Spleen (tissue), 11 donors: ENCODE measurements around the gene KRT12. TPM values are rescaled to one million over a fixed set of nuclear protein-coding genes. Genes with fewer than 3 reads are reported as not detected.

Experiments used
- DNase-seq: peaks from one replicate; pipeline ENCODE4 v3.0.0-alpha.2; 2020
- H3K27ac ChIP-seq, 8 donors: fragments of 200-600 bp; sonication (generic) in 7 of 8; 1 replicate in 4 of 8; 2 replicates in 4 of 8; pipeline versions ENCODE4 v1.5.0 to v1.8.0; 2016 to 2021; ENCODE audit warnings: inconsistent platforms in 4 of 8, mild to moderate bottlenecking in 4 of 8, moderate library complexity in 1 of 8
- H3K27me3 ChIP-seq, 7 donors: fragments of 200-600 bp; sonication (generic) in 6 of 7; replicated peaks in 1 of 7; 1 replicate in 4 of 7; 2 replicates in 3 of 7; pipeline versions ENCODE4 v1.5.0 to v1.8.0; 2016 to 2021; ENCODE audit warnings: inconsistent platforms in 3 of 7, mild to moderate bottlenecking in 1 of 7
- H3K36me3 ChIP-seq, 6 donors: fragments of 200-600 bp; sonication (generic) in 5 of 6; 1 replicate in 4 of 6; 2 replicates in 2 of 6; pipeline versions ENCODE4 v1.5.0 to v1.8.0; 2016 to 2021; ENCODE audit warnings: inconsistent platforms in 2 of 6
- H3K4me1 ChIP-seq, 6 donors: fragments of 200-600 bp; sonication (generic) in 5 of 6; 1 replicate in 3 of 6; 2 replicates in 3 of 6; pipeline versions ENCODE4 v1.5.0 to v1.8.0; 2016 to 2021; ENCODE audit warnings: inconsistent platforms in 3 of 6
- H3K4me3 ChIP-seq, 8 donors: fragments of 200-600 bp; sonication (generic) in 7 of 8; 1 replicate in 4 of 8; 2 replicates in 4 of 8; pipeline versions ENCODE4 v1.5.0 to v1.8.0; 2016 to 2021; ENCODE audit warnings: inconsistent platforms in 4 of 8, mild to moderate bottlenecking in 4 of 8, moderate library complexity in 2 of 8
- H3K9me3 ChIP-seq, 8 donors: fragments of 200-600 bp; sonication (generic) in 7 of 8; 1 replicate in 4 of 8; 2 replicates in 4 of 8; pipeline versions ENCODE4 v1.5.0 to v1.8.0; 2016 to 2021; ENCODE audit warnings: inconsistent platforms in 4 of 8
- CTCF ChIP-seq, 11 experiments: fragments of 200-600 bp in 7 of 11; fragments of 450-650 bp in 4 of 11; sonication (generic) in 4 of 11; IDR thresholded peaks in 8 of 11; conservative IDR thresholded peaks in 3 of 11; 1 replicate in 7 of 11; 2 replicates in 4 of 11; pipeline versions ENCODE4 v1.4.0 to v1.8.0; 2016 to 2021; ENCODE audit warnings: antibody characterized with exemption in 11 of 11, inconsistent platforms in 4 of 11, mild to moderate bottlenecking in 1 of 11
- POLR2A ChIP-seq, 3 donors: fragments of 450-650 bp; IDR thresholded peaks; one replicate each; pipeline ENCODE4 v1.5.1; 2017; ENCODE audit warnings: antibody characterized with exemption in 3 of 3, mild to moderate bottlenecking in 1 of 3
- POLR2AphosphoS5 ChIP-seq, 3 donors: sonication (generic); formaldehyde crosslinking; IDR thresholded peaks; one replicate each; pipeline ENCODE4 v1.5.1; 2017; ENCODE audit warnings: antibody characterized with exemption in 3 of 3
- WGBS, 5 donors: extraction: QIAGEN DNeasy Blood & Tissue Kit in 3 of 5; methylation state at CpG; one replicate each; pipeline versions ENCODE4 v1.1.5 to v1.1.7; 2013 to 2018; 5-methylcytosine and 5-hydroxymethylcytosine counted together
- intact Hi-C: fragments of 100-400 bp; cut with DNase I; formaldehyde crosslinking; loops from one replicate; pipeline ENCODE4 v1.15.0; 2023; ENCODE audit warnings: low total_unique reads
- polyA plus RNA-seq, 3 donors: library from polyadenylated mRNA; stranded (reverse); fragments of 200-250 nt; gene quantifications; one replicate each; pipeline ENCODE4 v1.2.1, GENCODE V29; 2013
- total RNA-seq, 7 donors: library from RNA; depleted of rRNA in 3 of 7; stranded (reverse); fragments of >200 nt in 3 of 7; fragmentation: NEBNext Ultra II Directional in 4 of 7; extraction: Animal tissue kit (Norgen Biotek cat#: 25700) in 4 of 7; gene quantifications; one replicate each; pipeline versions ENCODE4 v1.1.0 to v1.2.1, GENCODE V29; 2016 to 2021
- donor health status: healthy with polysubstance abuse.
- donor health status: DM: no; HTN: no; CAD: no; lungs with moderate emphysema.
- donor health status: DM: no; HTN: no; CAD: no.
- donor health status: Bipolar disorder and iron deficiency.
- donor health status: healthy.
- donor health status: DM: no; HTN: no; CAD: no.
- donor health status: DM: yes; HTN: yes; CAD: no.

KRT12 gene
- total and polyA plus RNA-seq, 10 donors = not detected

DNA sequence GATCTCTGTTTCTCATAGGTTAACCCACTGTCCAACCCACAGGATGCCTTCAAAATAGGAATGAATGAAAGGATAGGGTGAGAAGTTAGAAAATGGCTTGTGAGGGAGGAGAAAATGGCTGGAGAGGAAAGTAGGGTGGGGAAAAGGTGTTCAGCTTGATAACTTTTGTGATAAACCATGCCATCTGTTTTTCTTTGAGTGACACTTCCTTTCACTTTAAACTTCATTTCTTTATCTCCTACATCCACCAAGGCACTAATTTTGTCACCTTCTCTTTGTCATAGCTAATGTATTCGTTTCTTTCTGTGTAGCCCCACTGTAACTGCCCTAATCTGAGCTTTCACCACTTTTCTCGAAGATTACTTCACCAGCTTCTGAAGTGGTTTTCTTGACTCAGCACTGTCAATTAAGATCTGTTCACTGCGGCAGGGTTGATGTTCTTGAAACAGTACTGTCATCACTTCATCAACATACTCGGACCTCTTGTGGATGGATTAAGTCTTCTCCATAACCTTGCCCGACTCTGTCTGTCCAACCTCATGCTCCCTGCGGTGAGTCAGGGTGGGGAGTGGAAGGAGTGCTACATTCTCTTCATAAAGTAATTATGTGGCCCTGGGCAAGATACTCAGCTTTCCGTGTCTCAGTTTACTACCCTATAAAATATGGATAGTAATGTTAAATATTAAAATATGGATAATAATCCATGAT, 39.1 kb downstream of the KRT12 start:
- no peaks in the 10 kb centered on the region for H3K4me1 ChIP-seq

DNA sequence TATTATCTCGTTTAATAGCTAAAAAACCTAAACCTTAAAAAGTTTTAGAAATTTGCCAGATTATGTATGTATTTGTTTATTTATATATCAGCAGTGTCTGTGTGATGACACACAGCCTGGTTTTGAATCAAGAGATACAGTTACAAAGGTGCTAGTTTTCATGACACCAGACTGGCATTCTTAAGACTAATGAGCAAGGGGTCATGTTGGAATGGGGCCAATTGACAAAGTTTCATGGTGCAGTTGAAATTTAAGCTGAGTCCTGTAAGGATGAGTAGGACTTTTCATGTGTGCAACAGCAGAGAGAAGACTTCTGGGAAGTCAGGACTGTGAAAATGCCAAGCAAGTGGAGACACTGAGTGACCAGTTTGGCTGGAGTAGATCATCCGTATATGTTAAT, 41.4 kb downstream of the KRT12 start:
- Histone ChIP-seq H3K27ac (no peak overlapping the region), H3K4me3 (no peak overlapping the region), H3K9me3 (no peaks in the 10 kb centered on the region), H3K36me3 (peaks cover 0 to 18% (median 0%) of the 10 kb centered on the region in 6 donors), H3K27me3 (no peaks in the 10 kb centered on the region), H3K4me1 (peaks cover 0 to 5% (median 0%) of the 10 kb centered on the region in 6 donors)
- no peak for TF ChIP-seq POLR2A (IDR thresholded peaks at IDR 0.05)
- TF ChIP-seq POLR2AphosphoS5 (IDR thresholded peaks at IDR 0.05) = no peak
- no peak for TF ChIP-seq CTCF (IDR thresholded peaks at IDR 0.05 in 8 of 11, conservative IDR thresholded peaks at IDR 0.05 in 3 of 11)
- intact Hi-C loops = no loop called here
- no peak for DNase-seq
- WGBS, 5 donors = 90 to 94% (median 93%) methylated on average over 2 of the region's 2 CpGs

More for the DNA sequence above, 39.1 kb downstream of the KRT12 start:
- Histone ChIP-seq H3K27ac (no peak overlapping the region), H3K36me3 (peaks cover 0 to 9% (median 0%) of the 10 kb centered on the region in 6 donors), H3K9me3 (no peaks in the 10 kb centered on the region), H3K4me3 (no peak overlapping the region), H3K27me3 (no peaks in the 10 kb centered on the region)
- intact Hi-C loops = no loop called here
- DNase-seq = no peak
- TF ChIP-seq POLR2A (IDR thresholded peaks at IDR 0.05) (no peak), CTCF (IDR thresholded peaks at IDR 0.05 in 8 of 11, conservative IDR thresholded peaks at IDR 0.05 in 3 of 11) (no peak), POLR2AphosphoS5 (IDR thresholded peaks at IDR 0.05) (no peak)
- 64 to 84% (median 80%) methylated on average over 7 of the region's 7 CpGs for WGBS, 5 donors

- TF ChIP-seq POLR2AphosphoS5 (IDR thresholded peaks at IDR 0.05) (no peak), CTCF (IDR thresholded peaks at IDR 0.05 in 8 of 11, conservative IDR thresholded peaks at IDR 0.05 in 3 of 11) (no peak), POLR2A (IDR thresholded peaks at IDR 0.05) (no peak)
- 91 to 100% (median 98%) methylated on average over 1 of the region's 1 CpG for WGBS, 5 donors
- Histone ChIP-seq H3K4me1 (peaks cover 0 to 19% (median 8%) of the 10 kb centered on the region in 6 donors), H3K9me3 (peaks cover 0 to 7% (median 0%) of the 10 kb centered on the region in 8 donors), H3K36me3 (peaks cover 0 to 18% (median 0%) of the 10 kb centered on the region in 6 donors), H3K27ac (no peak overlapping the region), H3K4me3 (no peak overlapping the region), H3K27me3 (no peaks in the 10 kb centered on the region)
- no peak for DNase-seq
- intact Hi-C loops = no loop called here
These were observed 42.8 kb downstream of the KRT12 start for GRCh38 chr17:40824015-40824832.
